NCI-H1436 (cell line): ENCODE measurements around the gene QRICH2.
"Not testable (repeated sequence)": the region's sequence is repeated elsewhere in the genome, so short reads cannot be mapped to it uniquely, and the experiment has no call there.

ENCODE experiments used
- DNase-seq: peaks from one replicate; lab custom pipeline; 2025; lab: John Stamatoyannopoulos, UW

QRICH2 gene

GRCh38 chr17:76247304-76247703, 60.8 kb downstream of the QRICH2 start:
- no peak for DNase-seq

- DNase-seq: no peak
Observed at GRCh38 chr17:76246080-76247066, 61.7 kb downstream of the QRICH2 start.

GRCh38 chr17:76244721-76245120, 63.4 kb downstream of the QRICH2 start:
- DNase-seq: not testable (repeated sequence)

- no peak for DNase-seq
Observed at GRCh38 chr17:76243826-76244679, 64.0 kb downstream of the QRICH2 start.

GRCh38 chr17:76241691-76242255, 66.3 kb downstream of the QRICH2 start:
- no peak for DNase-seq

- DNase-seq: no peak
Observed at GRCh38 chr17:76241204-76241538, 66.9 kb downstream of the QRICH2 start.

GRCh38 chr17:76240461-76241203, 67.4 kb downstream of the QRICH2 start, which contains the start of gene RNF157:
TSS of gene RNF157 (minus strand) at chr17:76240493. CDS start at chr17:76240240, 253 bp downstream.
- peak; percentile 44 for DNase-seq

- DNase-seq: no peak
Observed at GRCh38 chr17:76239538-76240274, 68.4 kb downstream of the QRICH2 start.

- DNase-seq: no peak
Observed at GRCh38 chr17:76238847-76239537, 69.1 kb downstream of the QRICH2 start.

- no peak for DNase-seq
Observed at GRCh38 chr17:76237859-76238313, 70.2 kb downstream of the QRICH2 start.

GRCh38 chr17:76236603-76237002, 71.5 kb downstream of the QRICH2 start:
- DNase-seq: no peak

- DNase-seq: no peak
Observed at GRCh38 chr17:76235883-76236282, 72.2 kb downstream of the QRICH2 start.

- no peak for DNase-seq
Observed at GRCh38 chr17:76234354-76234679, 73.8 kb downstream of the QRICH2 start.

GRCh38 chr17:76233588-76234353, 74.3 kb downstream of the QRICH2 start:
- no peak for DNase-seq

- DNase-seq: no peak
Observed at GRCh38 chr17:76232342-76232741, 75.7 kb downstream of the QRICH2 start.

- DNase-seq: not testable (repeated sequence)
Observed at GRCh38 chr17:76226749-76227148, 81.3 kb downstream of the QRICH2 start.

- not testable (repeated sequence) for DNase-seq
Observed at GRCh38 chr17:76225373-76226086, 82.5 kb downstream of the QRICH2 start.
